Upper lobe of right lung (tissue), 1 donor: ENCODE data around the gene CCT7. TPM values are rescaled to one million over a fixed set of nuclear protein-coding genes. Genes with fewer than 3 reads are reported as not detected.
"Not testable (repeated sequence)": the region's sequence is repeated elsewhere in the genome, so short reads cannot be mapped to it uniquely, and the experiment has no call there.

Source experiments
- ATAC-seq: fragments of 200-7000 bp; cut with Tn5 transposase; one replicate; pipeline ENCODE4 v1.9.1; 2020; ENCODE audit warnings: mild to moderate bottlenecking, moderate library complexity
- DNase-seq: peaks from one replicate; pipeline ENCODE4 v3.0.0-alpha.2; 2020
- H3K27ac ChIP-seq: fragments of 200-600 bp; one replicate; pipeline ENCODE4 v1.8.0; 2022
- H3K27me3 ChIP-seq: fragments of 200-600 bp; one replicate; pipeline ENCODE4 v1.8.0; 2022; ENCODE audit warnings: mild to moderate bottlenecking
- H3K36me3 ChIP-seq: fragments of 200-600 bp; one replicate; pipeline ENCODE4 v1.8.0; 2022
- H3K4me1 ChIP-seq: fragments of 200-600 bp; one replicate; pipeline ENCODE4 v1.8.0; 2022
- H3K4me3 ChIP-seq: fragments of 200-600 bp; one replicate; pipeline ENCODE4 v1.8.0; 2022; ENCODE audit warnings: mild to moderate bottlenecking
- H3K9me3 ChIP-seq: fragments of 200-600 bp; one replicate; pipeline ENCODE4 v1.8.0; 2022
- intact Hi-C: fragments of 100-400 bp; cut with DNase I; formaldehyde crosslinking; loops from one replicate; pipeline ENCODE4 v1.11.0; 2022
- total RNA-seq: library from RNA; stranded (reverse); fragmentation: NEBNext Ultra II Directional; extraction: Animal tissue kit (Norgen Biotek cat#: 25700); gene quantifications from one replicate; pipeline ENCODE4 v1.2.1, GENCODE V29; 2021
- TF ChIP-seq, protein P1 (sequence below): fragments of 200-600 bp; IDR thresholded peaks from one replicate; pipeline ENCODE4 v1.8.0; 2022; ENCODE audit warnings: antibody characterized with exemption
- donor health status: DM: no; HTN: yes; CAD: no; lungs with severe emphysema.

CCT7 gene
- total RNA-seq, 1 donor from 2014 or later, result 152 TPM

DNA sequence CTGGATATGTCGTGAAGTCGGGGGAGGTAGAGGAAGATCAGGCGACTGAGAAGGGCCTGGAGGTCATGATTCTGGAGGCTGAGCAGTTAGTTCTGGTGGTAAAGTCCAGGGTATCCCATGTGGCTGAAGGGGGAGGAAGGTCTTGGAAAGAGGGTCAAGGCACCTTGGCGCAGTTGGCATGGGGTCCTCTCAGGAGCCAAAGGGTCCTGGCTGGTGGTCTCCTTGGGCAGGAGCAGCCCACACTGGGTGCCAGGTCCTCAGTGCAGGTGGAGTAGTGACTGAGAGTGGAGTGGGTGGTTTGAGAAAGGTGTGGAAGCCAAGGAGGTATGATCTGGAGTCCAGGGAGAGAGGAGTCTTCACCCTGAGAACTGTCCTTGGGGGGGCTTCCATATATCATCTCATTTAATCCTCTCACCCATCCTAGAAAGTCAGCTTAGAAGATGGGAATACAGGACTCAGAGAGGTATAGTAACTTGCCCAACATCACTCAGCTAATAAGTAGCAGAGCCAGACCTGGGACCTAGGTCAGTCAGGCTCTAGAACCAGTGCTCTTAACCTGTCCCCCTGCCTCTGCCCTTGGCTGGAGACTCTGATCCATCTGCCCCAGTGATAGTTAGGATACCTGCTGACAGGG lies 25.7 kb downstream of the CCT7 start:
- ATAC-seq, result no peak

DNA sequence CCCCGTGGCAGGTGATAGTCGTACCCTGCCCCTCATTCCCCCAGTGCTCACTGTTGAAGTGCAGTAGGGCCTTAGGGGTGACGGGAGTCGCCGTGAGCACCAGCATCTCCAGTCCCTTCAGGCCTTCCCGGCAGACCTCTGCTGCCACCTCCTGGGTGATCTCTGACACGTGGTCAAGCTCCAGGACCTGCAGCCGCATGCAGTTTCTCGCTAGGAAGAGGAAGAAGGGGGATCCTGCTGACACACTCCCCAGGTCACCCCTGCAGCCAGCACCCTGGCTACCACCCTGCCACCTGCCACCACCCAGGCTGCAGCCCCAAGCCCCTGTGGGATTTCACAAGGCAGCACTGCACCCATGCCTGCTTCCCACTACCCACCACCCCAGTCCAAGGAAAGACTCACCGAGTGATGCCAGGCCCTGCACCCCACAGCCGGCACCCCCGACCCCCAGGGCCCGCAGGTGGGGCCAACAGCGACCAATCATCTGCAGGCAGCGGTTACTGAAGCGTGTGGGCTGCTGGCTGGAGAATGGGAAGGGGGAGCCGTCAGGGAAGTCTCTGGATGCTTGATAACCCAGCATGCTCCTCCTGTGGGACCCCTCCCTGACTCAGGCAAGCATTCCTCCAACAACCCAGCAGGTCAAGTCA lies 26.4 kb downstream of the CCT7 start:
- Histone ChIP-seq H3K27ac (no peak overlapping the region), H3K4me1 (no peaks in the 10 kb centered on the region), H3K36me3 (no peaks in the 10 kb centered on the region), H3K9me3 (no peaks in the 10 kb centered on the region), H3K4me3 (no peak overlapping the region), H3K27me3 (no peaks in the 10 kb centered on the region)
- ATAC-seq (peak; percentile 75), DNase-seq (peak; percentile 79)
- TF ChIP-seq, protein P1, sequence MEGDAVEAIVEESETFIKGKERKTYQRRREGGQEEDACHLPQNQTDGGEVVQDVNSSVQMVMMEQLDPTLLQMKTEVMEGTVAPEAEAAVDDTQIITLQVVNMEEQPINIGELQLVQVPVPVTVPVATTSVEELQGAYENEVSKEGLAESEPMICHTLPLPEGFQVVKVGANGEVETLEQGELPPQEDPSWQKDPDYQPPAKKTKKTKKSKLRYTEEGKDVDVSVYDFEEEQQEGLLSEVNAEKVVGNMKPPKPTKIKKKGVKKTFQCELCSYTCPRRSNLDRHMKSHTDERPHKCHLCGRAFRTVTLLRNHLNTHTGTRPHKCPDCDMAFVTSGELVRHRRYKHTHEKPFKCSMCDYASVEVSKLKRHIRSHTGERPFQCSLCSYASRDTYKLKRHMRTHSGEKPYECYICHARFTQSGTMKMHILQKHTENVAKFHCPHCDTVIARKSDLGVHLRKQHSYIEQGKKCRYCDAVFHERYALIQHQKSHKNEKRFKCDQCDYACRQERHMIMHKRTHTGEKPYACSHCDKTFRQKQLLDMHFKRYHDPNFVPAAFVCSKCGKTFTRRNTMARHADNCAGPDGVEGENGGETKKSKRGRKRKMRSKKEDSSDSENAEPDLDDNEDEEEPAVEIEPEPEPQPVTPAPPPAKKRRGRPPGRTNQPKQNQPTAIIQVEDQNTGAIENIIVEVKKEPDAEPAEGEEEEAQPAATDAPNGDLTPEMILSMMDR, result peak; percentile 34
- intact Hi-C loops, result no loop called here

More for the DNA sequence above, 25.7 kb downstream of the CCT7 start:
- TF ChIP-seq, protein P1, result no peak
- H3K9me3 ChIP-seq, result no peaks in the 10 kb centered on the region
- H3K36me3 ChIP-seq, result no peaks in the 10 kb centered on the region
- peak; percentile 39 for DNase-seq
- no peak overlapping the region for H3K4me3 ChIP-seq
- no peaks in the 10 kb centered on the region for H3K4me1 ChIP-seq
- intact Hi-C loops, result no loop called here
- H3K27me3 ChIP-seq, result no peaks in the 10 kb centered on the region
- no peak overlapping the region for H3K27ac ChIP-seq

DNA sequence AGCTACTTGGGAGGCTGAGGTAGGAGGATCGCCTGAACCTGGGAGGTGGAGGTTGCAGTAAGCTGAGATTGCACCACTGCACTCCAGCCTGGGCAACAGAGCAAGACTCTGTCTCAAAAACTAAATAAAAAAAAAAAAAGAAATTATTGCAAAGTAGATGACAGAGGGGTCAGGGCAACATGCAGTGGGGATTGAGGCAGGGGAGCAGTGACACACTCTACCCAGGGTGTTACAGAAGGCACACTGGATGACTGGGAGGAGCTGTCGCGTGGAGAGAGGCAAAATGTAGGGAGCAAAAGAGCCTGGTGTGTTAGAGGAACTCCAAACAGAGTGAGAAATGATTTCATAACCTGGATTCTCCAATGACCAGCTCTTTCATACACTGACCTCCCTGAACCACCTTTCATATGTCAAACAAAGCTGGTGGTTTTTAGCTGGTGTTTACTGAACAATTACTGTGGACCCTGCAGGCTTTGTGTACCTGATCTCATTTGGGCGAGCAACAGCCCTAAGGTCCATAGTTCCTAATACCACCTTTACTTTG lies 28.1 kb downstream of the CCT7 start:
- H3K27ac ChIP-seq, result no peak overlapping the region
- H3K4me3 ChIP-seq, result no peak overlapping the region
- DNase-seq (no peak), ATAC-seq (no peak)
- no peaks in the 10 kb centered on the region for H3K4me1 ChIP-seq
- no peaks in the 10 kb centered on the region for H3K9me3 ChIP-seq
- peaks cover 9% of the 10 kb centered on the region for H3K27me3 ChIP-seq
- intact Hi-C loops, result no loop called here
- no peaks in the 10 kb centered on the region for H3K36me3 ChIP-seq
- TF ChIP-seq, protein P1, result no peak

DNA sequence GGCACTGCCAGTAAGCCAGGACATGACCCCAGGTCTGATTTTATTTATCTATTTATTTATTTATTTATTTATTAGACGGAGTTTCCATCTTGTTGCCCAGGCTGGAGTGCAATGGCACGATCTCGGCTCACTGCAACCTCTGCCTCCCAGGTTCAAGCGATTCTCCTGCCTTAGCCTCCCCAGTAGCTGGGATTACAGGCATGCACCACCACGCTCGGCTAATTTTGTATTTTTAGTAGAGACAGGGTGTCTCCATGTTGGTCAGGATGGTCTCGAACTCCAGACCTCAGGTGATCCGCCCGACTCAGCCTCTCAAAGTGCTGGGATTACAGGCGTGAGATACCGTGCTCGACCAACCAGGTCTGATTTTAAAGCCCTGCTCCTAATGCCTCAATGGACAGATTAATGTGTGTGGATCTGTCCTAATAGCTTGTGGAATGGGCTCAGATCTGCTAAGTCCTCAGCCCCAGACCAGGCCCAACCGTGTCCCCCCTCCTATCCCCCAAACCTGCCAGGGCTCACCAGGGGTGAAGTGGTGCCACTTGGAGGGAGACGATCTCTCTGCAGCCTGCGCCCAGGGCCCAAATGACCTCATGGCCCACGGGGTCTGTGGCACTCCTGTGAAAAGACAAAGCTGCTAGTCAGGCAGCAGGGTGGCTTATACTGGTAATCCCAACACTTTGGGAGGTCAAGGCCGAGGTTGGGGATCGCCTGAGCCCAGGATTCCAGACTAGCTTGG lies 28.8 kb downstream of the CCT7 start:
- H3K4me3 ChIP-seq, intact Hi-C loops, H3K27ac ChIP-seq, H3K4me1 ChIP-seq, ATAC-seq, H3K9me3 ChIP-seq, H3K36me3 ChIP-seq: not testable (repeated sequence)
- H3K27me3 ChIP-seq, result peaks cover 10% of the 10 kb centered on the region
- DNase-seq, result peak; percentile 30

DNA sequence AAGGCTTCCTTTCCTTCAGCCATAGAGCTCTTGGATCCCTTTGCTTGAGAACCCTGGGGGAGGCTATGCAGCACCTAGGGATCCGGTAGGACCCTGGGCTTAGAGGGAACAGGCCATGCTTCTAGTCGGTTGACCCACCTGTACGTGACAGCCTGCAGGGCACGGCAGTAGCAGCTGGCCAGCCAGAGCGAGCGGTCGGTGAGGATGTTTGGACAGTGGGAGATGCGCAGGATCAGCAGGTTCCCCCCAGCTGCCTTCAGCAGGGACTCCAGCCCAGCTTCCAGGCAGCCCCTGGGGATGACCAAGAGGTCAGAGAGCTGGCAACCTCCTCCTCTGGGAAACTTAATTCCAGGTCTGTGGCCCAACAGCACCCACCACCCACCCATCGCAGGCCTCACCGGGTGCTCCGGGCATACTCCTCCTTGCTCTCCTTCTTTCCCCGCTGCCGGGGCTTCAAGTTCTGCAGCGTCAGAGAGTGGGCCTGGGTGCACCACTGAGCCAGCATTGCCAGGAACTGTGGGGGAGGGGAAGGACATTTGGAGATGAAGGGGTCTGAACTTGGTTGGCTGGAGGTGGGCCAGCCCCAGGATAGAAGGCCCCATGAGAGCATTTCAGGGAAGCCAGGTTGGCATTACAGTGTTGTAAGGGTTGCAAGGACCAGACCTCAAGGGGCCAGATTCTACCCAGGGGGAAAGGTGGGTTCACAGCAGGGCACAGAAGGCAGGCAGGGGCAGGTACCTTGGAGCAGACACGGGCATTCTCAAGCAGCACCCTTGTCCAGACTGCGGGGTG lies 29.6 kb downstream of the CCT7 start:
- intact Hi-C loops, result no loop called here
- ATAC-seq (no peak), DNase-seq (peak; percentile 54)
- no peaks in the 10 kb centered on the region for H3K36me3 ChIP-seq
- H3K4me1 ChIP-seq, result no peaks in the 10 kb centered on the region
- H3K9me3 ChIP-seq, result no peaks in the 10 kb centered on the region
- no peak overlapping the region for H3K27ac ChIP-seq
- TF ChIP-seq, protein P1, result no peak
- no peak overlapping the region for H3K4me3 ChIP-seq
- H3K27me3 ChIP-seq, result peaks cover 19% of the 10 kb centered on the region
